Hippocampal formation (tissue), 2 donors: Measurements from ENCODE around the gene SNX15.

Source experiments
- DNase-seq, 2 donors: peaks; one replicate each; lab custom pipeline; 2025; lab: John Stamatoyannopoulos, UW

Gene SNX15

DNA sequence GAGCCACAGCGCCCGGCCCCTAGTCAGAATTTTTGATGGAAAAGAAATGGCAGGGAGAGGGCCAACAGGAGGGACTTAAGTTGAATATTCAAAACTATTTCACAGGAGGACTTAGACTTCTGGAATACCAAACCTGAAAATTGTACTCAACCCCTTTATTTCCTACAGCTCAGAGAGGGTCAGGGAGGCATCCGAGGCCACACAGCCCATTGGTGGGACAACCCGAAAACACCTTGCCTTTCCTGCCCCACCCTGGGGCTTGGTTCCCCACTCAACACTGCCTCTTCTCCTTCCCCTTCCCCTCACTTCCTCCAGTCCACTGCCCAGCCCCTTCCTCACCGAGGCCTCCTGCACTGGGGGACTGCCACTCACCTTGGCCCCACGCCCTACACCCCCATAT is 29.8 kb downstream of the SNX15 start:
- no peak for DNase-seq

DNA sequence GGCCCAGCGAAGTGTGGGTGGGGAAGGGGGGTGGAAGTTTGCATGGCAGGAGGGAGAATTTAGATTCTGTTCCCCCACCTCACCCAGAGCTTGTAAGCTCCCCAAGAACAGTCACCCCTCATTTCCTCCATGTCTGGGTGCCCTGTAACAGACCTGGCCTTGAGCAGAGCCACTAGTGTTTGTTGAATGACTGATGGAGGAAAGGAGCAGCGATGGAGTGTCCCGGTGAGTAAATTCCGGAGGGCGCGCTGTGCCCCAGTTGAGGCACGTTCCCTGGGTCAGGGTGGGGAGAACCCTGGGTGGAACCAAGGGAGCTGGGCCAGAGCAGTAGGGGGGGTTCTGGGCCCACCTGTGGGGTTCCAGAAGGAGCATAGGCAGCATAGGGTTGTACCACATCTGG is 30.3 kb downstream of the SNX15 start:
- DNase-seq, result no peak

DNA sequence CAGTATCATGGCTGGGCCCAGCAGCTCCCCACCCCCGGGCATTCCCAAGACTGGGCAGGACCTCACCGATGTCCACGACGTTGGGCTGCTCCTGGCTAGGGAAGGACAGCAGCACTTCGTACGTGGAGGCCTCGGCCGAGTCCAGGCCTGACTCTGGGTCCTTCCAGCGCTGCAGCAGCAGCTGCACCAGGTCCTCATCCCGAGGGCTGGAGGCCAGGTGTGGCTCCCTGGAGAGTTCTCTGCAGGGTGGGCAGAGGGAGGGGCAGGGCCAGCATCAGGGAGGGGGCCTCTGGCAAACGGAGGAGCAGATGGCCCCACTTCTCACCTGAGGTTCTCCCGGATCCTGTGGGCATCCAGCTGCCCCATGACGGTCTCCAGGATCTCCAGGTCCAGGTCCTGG is 30.8 kb downstream of the SNX15 start:
- no peak for DNase-seq

DNA sequence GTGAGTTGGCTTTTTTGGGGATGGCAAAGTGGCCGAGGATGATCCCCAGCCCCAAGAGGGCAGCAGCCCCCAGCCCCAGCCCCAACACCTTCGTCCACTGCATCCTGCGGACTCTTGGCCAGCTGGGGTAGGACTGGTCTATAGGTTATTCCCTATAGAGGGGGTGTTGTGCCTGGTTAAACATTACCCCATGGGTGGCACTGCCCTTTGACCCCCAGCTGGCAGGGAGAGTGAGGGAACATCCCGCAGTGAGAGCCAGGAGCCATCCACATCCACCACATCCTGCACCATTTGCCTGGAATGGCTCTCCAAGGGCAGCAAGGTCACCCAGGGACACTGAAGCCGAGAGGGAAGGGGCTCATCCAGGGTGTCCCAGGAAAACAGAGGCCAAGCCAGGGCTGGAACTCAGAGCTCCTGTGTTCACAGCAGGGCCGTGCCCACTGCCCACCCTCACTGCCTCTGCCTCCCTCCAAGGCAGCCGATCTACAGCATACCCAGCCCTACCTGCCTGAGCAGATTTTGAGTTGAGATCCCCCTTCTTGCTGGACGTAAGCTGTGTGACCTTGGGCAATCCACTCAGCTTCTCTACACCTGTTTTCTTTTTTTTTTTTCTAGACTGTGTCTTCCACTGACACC is 31.3 kb downstream of the SNX15 start, which contains the start of gene NAALADL1:
TSS of gene NAALADL1 (minus strand) at position 135 of the 636 bp plus-strand sequence. CDS start at position 103, 32 bp downstream.
- no peak for DNase-seq

DNA sequence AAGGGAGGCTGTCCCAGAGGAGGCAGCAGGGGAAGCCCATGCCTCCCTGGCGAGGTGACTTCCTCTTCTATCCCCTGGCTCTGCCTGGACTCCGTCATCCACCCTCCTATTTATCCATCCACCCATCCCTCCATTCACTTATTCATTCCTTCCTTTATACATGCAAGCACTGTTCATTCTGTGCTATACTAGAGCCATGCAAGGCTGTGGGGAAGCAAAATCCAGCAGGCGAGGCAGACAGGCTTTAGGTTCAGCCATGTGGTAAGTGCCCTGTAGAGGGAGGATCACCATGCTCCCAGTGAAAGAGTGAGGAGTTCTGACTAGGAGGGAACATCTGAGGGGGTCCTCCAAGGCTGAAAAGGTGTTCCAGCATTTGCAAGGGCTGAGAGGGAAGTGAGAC is 32.3 kb downstream of the SNX15 start:
- DNase-seq, result no peak

DNA sequence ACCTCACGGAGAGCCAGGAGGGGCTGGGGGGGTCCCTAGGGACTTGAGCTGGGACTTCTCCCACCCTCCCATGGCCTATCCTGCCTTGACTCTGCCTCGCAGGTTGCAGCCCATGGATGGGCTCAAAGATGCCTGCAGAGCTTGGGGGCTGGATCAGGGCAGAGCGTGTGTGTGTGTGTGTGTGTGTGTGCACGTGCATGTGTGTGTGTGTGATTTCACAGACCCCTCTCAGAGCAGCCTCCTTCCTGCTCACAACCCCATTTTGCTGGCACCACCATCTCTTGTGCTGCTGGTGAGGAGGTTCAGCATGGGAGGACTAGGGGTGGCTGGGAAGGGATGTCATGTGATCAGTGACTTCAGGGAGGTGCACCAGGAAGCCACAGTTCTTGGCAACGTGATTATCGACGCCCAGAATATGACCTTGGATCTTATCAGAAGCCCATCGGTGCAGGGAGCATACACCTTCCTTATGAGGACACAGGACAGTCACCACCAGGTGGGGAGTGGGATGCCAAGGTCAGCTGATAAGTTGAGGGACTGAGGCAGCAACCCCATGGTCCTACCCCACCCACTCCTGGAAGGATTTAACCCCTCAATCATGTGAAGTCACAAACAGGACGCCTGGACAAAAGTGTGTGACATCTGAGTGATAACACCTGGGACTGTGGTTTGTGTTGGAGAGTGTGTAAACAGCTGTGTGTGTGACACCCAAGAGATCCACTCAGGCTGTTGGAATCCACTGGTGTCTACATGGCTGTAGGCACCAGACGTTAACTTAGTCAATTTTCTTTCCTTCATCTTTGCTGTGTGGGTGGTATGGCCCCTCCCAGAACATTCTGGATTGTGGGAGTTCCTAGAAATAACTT is 33.0 kb downstream of the SNX15 start:
- DNase-seq, result no peak

DNA sequence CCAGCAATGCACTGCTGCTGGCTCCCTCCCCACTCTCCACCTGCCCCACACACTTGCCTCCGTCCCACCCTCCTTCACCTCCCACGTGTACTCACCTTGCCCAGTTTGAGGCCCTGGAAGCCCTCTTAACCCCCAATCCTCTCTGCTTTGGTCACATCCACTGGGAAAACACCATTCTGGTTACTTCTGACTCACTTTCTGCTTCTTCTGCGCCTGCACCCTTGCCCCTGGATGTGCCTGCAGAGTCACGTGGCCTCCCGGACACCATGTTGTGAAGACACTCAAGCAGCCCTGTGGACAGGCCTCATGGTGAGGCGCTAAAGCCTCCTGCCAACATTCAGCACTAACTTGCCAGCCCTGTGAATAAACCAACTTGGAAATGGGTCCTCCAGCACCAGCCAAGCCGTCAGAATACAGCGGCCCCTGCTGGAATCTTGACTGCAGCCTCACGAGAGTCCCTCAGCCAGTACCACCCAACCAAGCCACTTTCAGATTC is 33.7 kb downstream of the SNX15 start:
- DNase-seq, result no peak

DNA sequence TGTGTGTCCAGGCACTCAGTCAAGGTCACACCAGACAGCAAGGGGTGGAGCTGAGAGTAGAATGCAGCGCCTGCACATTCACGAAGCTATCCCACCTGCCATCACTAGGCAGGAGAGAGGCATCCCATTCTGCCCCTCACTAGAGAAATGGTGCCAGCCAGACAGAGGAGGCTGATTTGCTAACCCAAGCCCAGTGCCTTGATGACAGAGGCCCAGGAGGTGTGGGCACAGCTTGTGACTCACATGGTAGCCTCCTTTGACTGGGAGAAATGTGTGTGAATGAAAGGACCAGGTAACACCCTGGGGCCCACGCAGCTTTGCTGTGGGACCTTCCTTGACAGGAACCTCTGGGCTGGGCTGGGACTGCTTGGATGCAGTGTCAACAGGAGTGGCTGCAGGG is 36.3 kb downstream of the SNX15 start:
- DNase-seq, result no peak

DNA sequence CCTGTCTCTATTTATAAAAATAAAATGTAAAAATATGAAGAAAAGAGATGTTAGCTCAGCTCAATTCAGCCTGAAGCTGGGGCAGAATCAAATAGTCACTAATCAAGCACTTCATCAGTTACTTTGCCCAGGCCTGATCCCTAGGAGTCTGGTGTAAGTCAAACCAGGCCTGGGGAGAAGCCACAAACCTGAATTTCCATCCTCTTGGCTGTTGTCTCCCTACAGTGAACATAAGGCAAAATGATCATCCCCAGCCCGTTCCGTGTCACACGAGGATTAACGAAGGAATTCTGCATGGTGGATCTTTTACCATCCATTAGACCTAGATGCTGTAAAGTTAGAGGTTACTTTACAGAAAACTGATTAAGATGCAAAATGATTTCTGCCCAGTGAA is 37.6 kb downstream of the SNX15 start:
- no peak for DNase-seq

DNA sequence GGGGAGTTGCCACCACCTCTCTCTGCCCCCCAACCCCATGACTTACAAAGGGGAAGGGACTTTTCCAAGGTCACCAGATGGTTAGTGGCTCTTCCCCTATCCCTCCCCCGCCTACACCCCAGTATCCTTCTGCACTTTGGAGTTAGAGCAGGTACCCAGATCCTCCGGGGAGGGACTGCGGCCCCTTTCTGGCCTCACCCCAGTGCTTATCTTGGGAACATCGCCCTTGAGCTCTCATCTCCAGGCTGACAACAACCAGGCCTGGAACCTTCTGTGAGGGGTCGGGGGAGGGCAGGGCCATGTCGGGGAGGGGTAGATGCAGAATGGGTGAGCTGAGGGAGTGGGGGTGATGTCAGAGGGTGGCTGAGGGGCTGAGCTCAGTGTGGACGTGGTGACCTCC is 38.6 kb downstream of the SNX15 start:
- no peak for DNase-seq

DNA sequence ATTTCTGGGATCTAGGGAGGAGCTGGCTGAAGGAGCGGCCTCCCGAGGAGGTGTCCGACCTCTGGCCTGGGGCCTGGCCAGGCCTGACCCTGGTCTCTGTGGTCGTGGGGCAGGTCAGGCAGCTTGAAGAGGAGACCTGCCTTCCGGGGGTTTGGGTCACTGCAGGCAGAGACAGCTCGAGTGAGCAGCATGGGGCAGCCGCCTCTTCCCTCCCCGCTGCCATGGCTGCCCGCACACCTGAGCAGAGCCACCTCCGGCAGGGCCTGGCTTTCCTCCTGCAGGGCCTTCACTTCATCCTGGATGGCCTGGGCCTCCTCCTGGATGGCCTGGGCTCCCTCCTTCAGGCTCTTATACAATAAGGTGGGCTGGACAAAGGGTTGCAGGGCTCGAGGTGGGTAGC is 39.1 kb downstream of the SNX15 start:
- DNase-seq, result no peak

DNA sequence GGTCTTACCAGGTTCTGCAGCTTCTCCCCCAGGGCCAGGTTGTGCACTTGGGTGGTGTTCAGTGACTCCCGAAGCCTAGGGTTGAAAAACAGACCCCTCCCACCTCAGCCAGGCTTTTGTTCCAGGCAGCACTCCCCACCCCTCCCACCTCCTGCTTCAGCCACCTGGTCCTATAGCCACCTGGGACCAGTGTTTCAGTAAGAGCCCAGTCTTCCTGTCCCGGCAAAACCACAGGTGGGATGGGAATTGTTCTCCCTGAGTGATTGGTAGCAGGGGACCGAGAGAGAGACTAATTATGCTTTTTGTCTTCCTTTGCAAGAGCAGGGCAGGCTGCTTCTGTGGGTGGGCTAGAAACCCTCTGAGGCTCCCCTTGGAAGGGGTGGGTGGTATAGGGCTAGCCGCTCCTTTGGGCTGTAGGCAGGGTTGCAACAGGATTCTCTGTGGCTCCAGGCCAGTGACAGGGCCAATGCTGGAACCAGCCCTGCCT is 39.6 kb downstream of the SNX15 start:
- no peak for DNase-seq

DNA sequence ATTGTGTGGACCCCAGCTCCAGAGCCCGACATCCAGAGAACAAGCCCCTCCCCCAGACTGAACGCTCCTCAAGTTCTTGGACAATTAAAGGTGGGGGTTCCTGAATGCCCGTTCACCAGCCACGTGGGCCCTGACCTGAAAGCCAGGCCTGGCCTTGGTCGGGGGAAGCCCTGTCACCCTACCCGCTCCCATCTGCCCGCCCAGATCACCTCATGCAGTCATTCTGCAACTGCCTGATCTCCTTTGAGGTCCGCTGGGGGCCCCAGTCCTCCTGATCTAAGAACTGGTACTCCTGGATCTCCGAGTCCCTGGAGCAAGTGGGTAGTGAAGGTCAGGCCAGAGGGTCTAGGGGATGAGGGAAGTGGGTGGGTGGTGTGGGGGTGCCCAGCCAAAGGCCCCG is 40.2 kb downstream of the SNX15 start:
- DNase-seq, result no peak

DNA sequence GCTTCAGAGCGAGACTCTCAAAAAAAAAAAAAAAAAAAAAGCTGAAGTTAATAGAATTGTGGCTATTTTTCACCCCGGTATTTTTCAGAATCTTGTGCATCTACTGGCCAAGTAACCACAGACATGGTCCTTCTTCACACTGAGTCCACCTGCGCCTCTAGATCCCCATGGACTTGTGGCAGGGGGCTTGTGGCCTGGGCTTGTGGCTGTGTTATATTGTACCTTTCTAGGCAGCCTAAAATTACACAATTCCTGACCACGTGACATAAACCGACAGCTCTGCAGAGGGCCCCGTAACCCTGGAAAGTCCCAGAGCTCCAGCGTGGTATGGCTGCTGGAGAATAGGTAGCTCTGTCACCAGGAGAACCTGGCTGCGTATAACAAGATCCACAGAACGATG is 42.0 kb downstream of the SNX15 start:
- DNase-seq, result no peak

DNA sequence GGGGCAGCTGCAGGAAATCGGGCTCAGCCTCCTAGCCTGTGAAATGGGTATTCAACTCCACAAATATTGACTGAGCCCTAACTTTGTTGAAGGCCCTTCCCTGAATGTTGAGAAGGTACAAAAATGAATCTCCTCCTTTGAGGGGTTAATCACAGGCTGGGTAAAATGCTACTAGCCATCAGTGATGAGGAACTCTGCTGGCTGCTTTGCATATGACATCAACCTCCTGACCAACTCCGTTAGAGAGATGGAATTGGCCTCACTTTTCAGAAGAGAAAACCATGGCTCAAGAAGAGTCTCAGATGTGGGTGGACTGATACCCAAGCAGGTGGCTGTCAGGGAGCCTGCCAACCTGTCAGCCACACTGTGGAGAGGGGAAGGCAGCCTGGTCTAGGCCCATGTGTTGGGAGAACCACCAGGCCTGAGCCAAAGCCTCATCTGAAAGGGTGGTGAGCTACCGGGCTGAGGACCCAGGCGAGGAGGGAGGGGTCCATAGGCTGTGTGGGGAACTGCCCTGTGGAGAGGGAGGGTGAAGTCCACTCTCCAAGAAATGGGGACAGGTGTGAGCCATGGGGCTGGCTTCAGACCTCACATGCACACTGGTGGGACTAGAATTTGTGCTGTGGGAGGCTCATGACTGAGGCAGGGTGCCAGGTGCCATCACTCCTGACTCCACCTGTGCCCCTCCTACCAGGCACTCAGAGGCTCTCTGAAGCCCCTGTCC is 44.8 kb downstream of the SNX15 start:
- DNase-seq, result no peak

DNA sequence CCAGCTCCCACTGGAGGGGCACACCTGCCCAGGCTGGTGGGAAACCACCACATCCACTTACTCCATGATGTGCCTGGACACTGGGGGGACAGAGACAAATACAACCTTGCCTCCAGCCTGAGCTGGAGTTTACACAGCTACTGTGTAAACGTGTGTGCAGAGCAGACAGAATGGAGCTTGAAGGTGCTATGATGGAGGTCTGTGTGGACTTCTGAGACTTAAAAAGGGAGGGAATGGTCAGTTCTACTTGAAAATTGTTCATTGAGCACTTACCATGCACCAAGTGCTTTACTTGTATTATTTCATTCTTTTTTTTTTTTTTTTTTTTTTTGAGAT is 45.4 kb downstream of the SNX15 start:
- no peak for DNase-seq

DNA sequence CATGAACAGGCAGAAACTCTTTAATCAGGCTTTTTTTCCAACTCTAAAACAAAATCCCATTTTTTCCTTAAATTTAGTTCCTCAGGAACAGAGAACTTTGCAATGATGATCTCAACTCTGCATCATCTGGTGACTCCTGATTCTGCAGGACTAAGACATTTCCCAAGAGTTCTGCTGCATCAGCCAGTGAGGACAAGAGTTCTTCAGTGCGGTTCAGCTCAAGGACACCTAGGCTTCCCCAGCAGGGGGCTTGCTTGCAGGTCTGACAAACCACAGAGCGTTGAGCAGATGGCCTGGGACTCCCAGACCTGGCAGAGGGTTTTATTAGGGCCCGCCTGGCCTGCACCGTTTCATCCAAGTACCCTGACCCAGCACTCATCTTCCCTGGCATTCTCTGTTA is 50.2 kb downstream of the SNX15 start:
- DNase-seq, result no peak

DNA sequence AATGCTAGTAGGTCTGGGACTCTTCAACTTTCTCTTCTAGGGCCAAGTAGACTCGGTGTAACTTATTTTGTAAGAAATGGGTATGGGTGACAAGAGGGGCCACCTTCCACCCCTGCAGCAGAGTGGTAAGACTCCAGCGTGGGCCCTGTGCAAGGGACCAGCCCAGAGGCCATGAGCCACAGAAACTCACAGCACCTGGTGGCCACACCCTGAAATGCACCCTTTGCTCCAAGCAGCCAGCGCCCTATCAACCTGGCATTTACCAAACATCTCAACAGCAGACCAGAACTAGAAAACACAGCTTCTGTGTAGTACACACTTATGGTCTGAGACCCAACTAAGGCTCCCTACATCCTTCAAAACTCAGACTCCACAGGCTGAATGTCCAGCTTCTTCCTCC is 50.9 kb downstream of the SNX15 start:
- no peak for DNase-seq

DNA sequence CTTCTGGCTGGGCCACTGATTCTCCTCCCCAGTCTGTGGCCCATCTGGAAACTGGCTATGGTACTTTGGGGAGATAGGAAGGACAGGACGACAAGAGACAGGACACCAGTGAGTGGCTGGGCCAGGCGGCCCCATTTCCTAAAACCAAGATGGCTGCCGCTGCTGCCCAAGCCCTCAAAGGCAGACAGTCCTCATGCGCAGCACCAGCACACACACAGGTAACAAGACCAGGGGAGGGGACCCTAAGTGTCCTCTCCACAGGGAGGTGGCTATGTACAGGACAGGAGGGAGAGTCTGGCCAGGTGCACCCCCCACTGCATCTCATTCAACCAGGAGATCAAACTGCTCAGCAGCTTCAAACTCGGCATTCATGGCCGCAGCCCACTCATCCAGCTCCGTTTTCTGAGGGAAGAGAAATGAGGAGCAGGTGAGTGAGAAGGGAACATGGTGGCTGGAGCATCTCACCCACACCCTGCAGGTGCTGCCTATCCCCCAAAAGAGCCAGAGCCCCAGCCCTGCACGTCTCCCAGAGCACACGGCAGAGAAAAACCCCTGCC is 51.6 kb downstream of the SNX15 start:
- DNase-seq, result no peak

DNA sequence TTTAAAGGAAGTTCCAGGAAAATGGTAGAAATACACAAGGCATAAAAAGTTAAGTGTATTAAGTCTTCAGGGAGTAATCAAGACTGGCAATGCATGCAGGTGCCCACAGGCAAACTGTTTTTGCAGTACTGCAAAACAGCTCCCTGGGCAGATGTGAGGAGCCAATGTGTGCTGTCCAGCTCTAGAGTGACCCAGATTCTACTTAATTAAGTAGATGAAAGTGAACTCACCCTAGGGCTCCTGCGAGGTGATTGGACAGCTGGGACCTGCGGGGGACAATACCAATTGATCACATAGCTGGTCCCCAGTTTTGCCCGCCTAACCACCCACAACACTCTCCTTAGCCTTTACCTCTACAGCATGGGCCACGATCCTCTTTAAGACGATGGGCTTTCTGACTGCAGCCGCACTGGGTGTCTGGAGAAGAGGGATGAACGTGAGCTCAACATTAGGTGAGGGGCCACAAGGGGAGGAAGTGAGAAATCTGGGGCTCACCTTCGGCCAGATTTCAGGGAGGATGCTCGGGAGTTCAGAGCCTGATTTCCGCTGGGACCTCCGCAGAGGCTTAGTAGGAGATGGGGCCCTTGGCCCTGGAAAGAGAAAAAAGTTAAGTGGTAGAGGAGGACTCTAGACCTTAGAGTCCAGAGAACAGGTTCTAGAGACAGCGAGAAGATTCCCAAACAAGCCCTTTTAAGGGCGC is 56.0 kb downstream of the SNX15 start:
- DNase-seq, result no peak

DNA sequence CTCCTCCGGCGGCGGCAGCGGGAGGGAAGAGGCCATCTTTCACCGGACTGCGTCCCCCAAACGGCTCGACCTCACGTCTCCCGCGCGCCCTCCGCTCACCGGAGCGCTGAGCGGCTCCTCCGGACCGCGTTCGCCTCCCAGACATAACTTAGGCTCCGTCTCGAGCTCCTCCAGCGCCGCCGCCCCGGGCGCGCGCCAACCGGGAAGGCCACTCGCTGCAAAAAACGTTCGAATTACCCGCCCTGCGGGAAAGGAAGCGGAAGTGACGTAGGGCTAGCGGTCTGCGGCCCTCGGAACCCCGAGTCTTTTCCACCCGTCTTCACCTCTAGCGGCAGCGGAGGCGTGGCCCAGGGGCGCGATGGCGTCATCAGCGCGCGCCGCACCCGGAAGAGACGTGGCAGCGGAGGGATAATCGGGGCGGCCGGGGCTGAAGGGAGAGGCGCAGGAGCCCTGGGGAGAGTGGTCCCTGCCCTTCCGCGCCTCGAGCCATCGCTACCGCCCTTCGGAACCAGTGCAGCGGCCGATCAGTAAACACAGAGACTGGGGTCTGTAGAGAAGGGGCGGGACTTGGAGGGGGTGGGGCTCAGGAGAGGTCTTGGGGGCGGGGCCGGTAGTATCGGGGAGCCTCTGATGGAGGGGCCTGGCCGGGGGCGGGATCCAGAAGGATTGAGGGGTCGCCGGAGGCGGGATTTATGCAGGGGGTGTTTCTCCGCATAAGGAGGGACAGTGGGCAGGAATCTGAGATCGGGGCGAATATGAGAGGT is 56.8 kb downstream of the SNX15 start, which contains the start of the genes CDCA5 and ZFPL1:
TSS of gene CDCA5 (minus strand) at position 207 of the 764 bp plus-strand sequence. CDS start at position 145, 62 bp downstream.
TSS of gene ZFPL1 (plus strand) at position 389 of the 764 bp plus-strand sequence. CDS start 477 bp downstream, outside the sequence.
- peak; percentile 92 to 96 for DNase-seq
